SKM-1 (cell line): ENCODE measurements around the gene KLK2.

Source experiments
- DNase-seq: peaks from one replicate; lab custom pipeline; 2025; ENCODE audit not compliant: unreplicated experiment; lab: John Stamatoyannopoulos, UW

Gene KLK2

GRCh38 chr19:50844296-50844935 is 28.8 kb upstream of the KLK2 start:
- no peak for DNase-seq

- DNase-seq, result no peak
These were observed 22.5 kb upstream of the KLK2 start for GRCh38 chr19:50850738-50851137.

GRCh38 chr19:50851620-50852019 is 21.6 kb upstream of the KLK2 start:
- DNase-seq, result no peak

GRCh38 chr19:50854636-50855410 is 18.4 kb upstream of the KLK2 start, which contains the start of gene KLK3:
KLK3 (plus strand) TSS chr19:50854915; CDS start chr19:50854956, 41 bp downstream.
- no peak for DNase-seq

GRCh38 chr19:50857366-50857765 is 15.9 kb upstream of the KLK2 start:
- no peak for DNase-seq

GRCh38 chr19:50858886-50859285 is 14.4 kb upstream of the KLK2 start:
- no peak for DNase-seq

- DNase-seq, result no peak
These were observed 13.4 kb upstream of the KLK2 start for GRCh38 chr19:50859849-50860248.

- DNase-seq, result no peak
These were observed 12.2 kb upstream of the KLK2 start for GRCh38 chr19:50861010-50861409.

- DNase-seq, result no peak
These were observed 11.5 kb upstream of the KLK2 start for GRCh38 chr19:50861496-50862286.

- DNase-seq, result no peak
These were observed 3.8 kb upstream of the KLK2 start for GRCh38 chr19:50869479-50869878.

GRCh38 chr19:50870417-50871089 is 2.7 kb upstream of the KLK2 start:
- no peak for DNase-seq

- no peak for DNase-seq
These were observed 972 bp downstream of the KLK2 start for GRCh38 chr19:50874211-50874610.

- DNase-seq, result no peak
These were observed 2.7 kb downstream of the KLK2 start for GRCh38 chr19:50875795-50876422.

GRCh38 chr19:50876456-50876855 is 3.2 kb downstream of the KLK2 start:
- DNase-seq, result no peak

GRCh38 chr19:50877338-50877737 is 4.1 kb downstream of the KLK2 start:
- DNase-seq, result no peak

GRCh38 chr19:50878851-50879250 is 5.6 kb downstream of the KLK2 start:
- DNase-seq, result no peak

GRCh38 chr19:50880241-50880640 is 7.0 kb downstream of the KLK2 start:
- no peak for DNase-seq

GRCh38 chr19:50882188-50882587 is 8.9 kb downstream of the KLK2 start:
- DNase-seq, result no peak

GRCh38 chr19:50889638-50890037 is 16.4 kb downstream of the KLK2 start:
- DNase-seq, result no peak

- no peak for DNase-seq
These were observed 17.4 kb downstream of the KLK2 start for GRCh38 chr19:50890422-50891252.
